Hepatocyte (in vitro differentiated cells): ENCODE data around the gene ZFP69B.

Source experiments
- CTCF ChIP-seq: fragments of 200-600 bp; sonication (generic); IDR thresholded peaks from 2 replicates; pipeline ENCODE4 v1.5.1; 2016; ENCODE audit warnings: antibody characterized with exemption, mild to moderate bottlenecking; ENCODE audit not compliant: poor library complexity
- EZH2 ChIP-seq: fragments of 200-600 bp; sonication (generic); IDR thresholded peaks from 2 replicates; pipeline ENCODE4 v1.6.1; 2016; ENCODE audit warnings: antibody characterized with exemption, mild to moderate bottlenecking, borderline replicate concordance
- EZH2phosphoT487 ChIP-seq: fragments of 200-600 bp; sonication (generic); IDR thresholded peaks from one replicate; pipeline ENCODE4 v1.6.1; 2018; ENCODE audit warnings: antibody characterized with exemption, mild to moderate bottlenecking, low read depth, moderate library complexity; ENCODE audit not compliant: unreplicated experiment, severe bottlenecking

- TF ChIP-seq CTCF (no peak), EZH2 (no peak), EZH2phosphoT487 (no peak)
Observed at GRCh38 chr1:40439247-40439646, 11.0 kb upstream of the ZFP69B start.
